H1 (cell line): ENCODE results near the gene GLI1. TPM values are rescaled to one million over a fixed set of nuclear protein-coding genes. Genes with fewer than 3 reads are reported as not detected.

ENCODE experiments used
- BCL11A ChIP-seq, 2 experiments: IDR thresholded peaks; one replicate each; pipeline ENCODE4 v1.6.1; 2011; ENCODE audit warnings: low read depth in 2 of 2, low read length in 2 of 2, mild to moderate bottlenecking in 2 of 2
- CBX5 ChIP-seq: fragments of 300-800, 300-1000 bp; sonication (generic); IDR thresholded peaks from 2 replicates; pipeline ENCODE4 v1.7.1; 2016; ENCODE audit warnings: antibody characterized with exemption, low read length, low read depth
- CBX8 ChIP-seq: fragments of 300-800, 300-1000 bp; sonication (generic); IDR thresholded peaks from 2 replicates; pipeline ENCODE4 v1.7.1; 2016; ENCODE audit warnings: low read depth, low read length, borderline replicate concordance
- CHD2 ChIP-seq: IDR thresholded peaks from 2 replicates; pipeline ENCODE4 v1.6.1; 2012; ENCODE audit warnings: low read length, improper control_type of control experiment
- CREB1 ChIP-seq: IDR thresholded peaks from 2 replicates; pipeline ENCODE4 v1.6.1; 2012; ENCODE audit warnings: inconsistent platforms
- GTF2F1 ChIP-seq: IDR thresholded peaks from 2 replicates; pipeline ENCODE4 v1.6.1; 2012; ENCODE audit warnings: low read depth, low read length, improper control_type of control experiment, borderline replicate concordance
- HDAC2 ChIP-seq, 2 experiments: fragments of 300-600 bp in 1 of 2; sonication (generic) in 1 of 2; IDR thresholded peaks; 2 replicates each; pipeline ENCODE4 v1.6.1; 2011 to 2012; ENCODE audit warnings: low read depth in 2 of 2, low read length in 2 of 2, mild to moderate bottlenecking in 2 of 2, moderate library complexity in 2 of 2, borderline replicate concordance in 1 of 2, inconsistent platforms in 1 of 2
- JUN ChIP-seq: IDR thresholded peaks from 2 replicates; pipeline ENCODE4 v1.6.1; 2011; ENCODE audit warnings: low read depth, mild to moderate bottlenecking, improper control_type of control experiment, low read length
- KDM4A ChIP-seq: IDR thresholded peaks from one replicate; pipeline ENCODE4 v1.7.1; 2012; ENCODE audit warnings: low read depth, mild to moderate bottlenecking, moderate library complexity, low read length, inconsistent platforms; ENCODE audit not compliant: severe bottlenecking
- NRF1 ChIP-seq: IDR thresholded peaks from 2 replicates; pipeline ENCODE4 v1.6.1; 2011; ENCODE audit warnings: mild to moderate bottlenecking, low read depth, low read length, improper control_type of control experiment
- POU5F1 ChIP-seq: IDR thresholded peaks from 2 replicates; pipeline ENCODE4 v1.6.1; 2011; ENCODE audit warnings: low read depth, mild to moderate bottlenecking, low read length, moderate library complexity
- RXRA ChIP-seq: IDR thresholded peaks from 2 replicates; pipeline ENCODE4 v1.6.1; 2011; ENCODE audit warnings: low read depth, mild to moderate bottlenecking, low read length, moderate library complexity; ENCODE audit not compliant: insufficient read depth
- SP4 ChIP-seq: IDR thresholded peaks from 2 replicates; pipeline ENCODE4 v1.6.1; 2012; ENCODE audit warnings: low read length, inconsistent platforms
- TAF1 ChIP-seq: IDR thresholded peaks from 2 replicates; pipeline ENCODE4 v1.6.1; 2011; ENCODE audit warnings: mild to moderate bottlenecking, low read depth, low read length
- TBP ChIP-seq: IDR thresholded peaks from 2 replicates; pipeline ENCODE4 v1.6.1; 2011; ENCODE audit warnings: low read depth, low read length, improper control_type of control experiment
- TCF12 ChIP-seq: IDR thresholded peaks from 2 replicates; pipeline ENCODE4 v1.6.1; 2011; ENCODE audit warnings: low read depth, mild to moderate bottlenecking, low read length
- polyA plus RNA-seq, 7 experiments: library from polyadenylated mRNA; depleted of rRNA in 3 of 7; stranded (reverse) in 5 of 7; unstranded in 2 of 7; fragments of >200 nt in 5 of 7; fragments of 200-250 nt in 2 of 7; gene quantifications; 1 replicate in 5 of 7; 2 replicates in 1 of 7; 4 replicates in 1 of 7; pipeline versions ENCODE4 v1.2.1 to v1.2.3, GENCODE V29; 2011 to 2013; ENCODE audit warnings: missing spikeins in 2 of 7, mixed read lengths in 2 of 7
- total RNA-seq: library from RNA; stranded (reverse); fragmentation: NEBNext Ultra II Directional; extraction: Animal tissue kit (Norgen Biotek cat#: 25700); gene quantifications from 2 replicates; pipeline ENCODE4 v1.2.1, GENCODE V29; 2021
- TF ChIP-seq, protein P1 (sequence below): IDR thresholded peaks from 2 replicates; pipeline ENCODE4 v1.6.1; 2011; ENCODE audit warnings: low read length, improper control_type of control experiment
- TF ChIP-seq, protein P2 (sequence below): IDR thresholded peaks from 2 replicates; pipeline ENCODE4 v1.6.1; 2012; ENCODE audit warnings: inconsistent platforms

GLI1 gene
- total and polyA plus RNA-seq, 2 of the 8 experiments (the other 6 are each of a cell fraction or from before 2014, with no cell fraction given): 23.5 to 25.3 TPM

- TF ChIP-seq, protein P1, sequence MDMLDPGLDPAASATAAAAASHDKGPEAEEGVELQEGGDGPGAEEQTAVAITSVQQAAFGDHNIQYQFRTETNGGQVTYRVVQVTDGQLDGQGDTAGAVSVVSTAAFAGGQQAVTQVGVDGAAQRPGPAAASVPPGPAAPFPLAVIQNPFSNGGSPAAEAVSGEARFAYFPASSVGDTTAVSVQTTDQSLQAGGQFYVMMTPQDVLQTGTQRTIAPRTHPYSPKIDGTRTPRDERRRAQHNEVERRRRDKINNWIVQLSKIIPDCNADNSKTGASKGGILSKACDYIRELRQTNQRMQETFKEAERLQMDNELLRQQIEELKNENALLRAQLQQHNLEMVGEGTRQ: no peak
- TF ChIP-seq JUN (no peak), TAF1 (peak; percentile 32; the same call in 1 of the 2 replicates), CBX8 (no peak), CHD2 (no peak), CBX5 (no peak), KDM4A (peak; percentile 15), RXRA (no peak), NRF1 (no peak), HDAC2 (IDR thresholded peaks at IDR 0.05; ENCODE audit: borderline replicate concordance in 1 of 2, low read depth in 2 of 2, low read length in 2 of 2) (0 out of 4 replicates have a peak, but pooled peaks of 1 of the 2 experiments have one; percentile 50), BCL11A (IDR thresholded peaks at IDR 0.05; ENCODE audit: low read depth in 2 of 2, low read length in 2 of 2) (no peak), GTF2F1 (no peak), POU5F1 (no peak), TBP (no peak), SP4 (no peak), TCF12 (no peak), CREB1 (peak; percentile 47; the same call in 1 of the 2 replicates)
- TF ChIP-seq, protein P2, sequence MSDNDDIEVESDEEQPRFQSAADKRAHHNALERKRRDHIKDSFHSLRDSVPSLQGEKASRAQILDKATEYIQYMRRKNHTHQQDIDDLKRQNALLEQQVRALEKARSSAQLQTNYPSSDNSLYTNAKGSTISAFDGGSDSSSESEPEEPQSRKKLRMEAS: peak; percentile 91
Observed at GRCh38 chr12:57456145-57456700, 3.4 kb upstream of the GLI1 start (continued).
